ENCODE data around the gene GALNT15.

GRCh38 chr3:16137044-16137443, 37.4 kb upstream of the GALNT15 start:
- TF ChIP-seq CTCF (IDR thresholded peaks at IDR 0.05; ENCODE audit: extremely low read depth in 1 of 2, insufficient read depth in 1 of 2, low read depth in 1 of 2, low read length in 2 of 2), result no peak
- no peak for TF ChIP-seq POLR2A (IDR thresholded peaks at IDR 0.05; ENCODE audit: low read depth, low read length)
